Neural cell (in vitro differentiated cells): ENCODE measurements around the gene OR4S2.

ENCODE experiments used
- EZH2 ChIP-seq: fragments of 200-600, 300-800 bp; shearing (Covaris generic), sonication (generic); IDR thresholded peaks from 2 replicates; pipeline ENCODE4 v1.6.1; 2014; ENCODE audit warnings: antibody characterized with exemption, low read length, borderline replicate concordance, mild to moderate bottlenecking; ENCODE audit not compliant: insufficient read depth, poor library complexity, severe bottlenecking
- TAF1 ChIP-seq: IDR thresholded peaks from 2 replicates; pipeline ENCODE4 v1.6.1; 2012; ENCODE audit warnings: low read depth
- TF ChIP-seq, protein P1 (sequence below): fragments of 450-650 bp; IDR thresholded peaks from 2 replicates; pipeline ENCODE4 v1.5.1; 2014; ENCODE audit warnings: antibody characterized with exemption, mild to moderate bottlenecking, moderate library complexity; ENCODE audit not compliant: poor library complexity, severe bottlenecking

DNA sequence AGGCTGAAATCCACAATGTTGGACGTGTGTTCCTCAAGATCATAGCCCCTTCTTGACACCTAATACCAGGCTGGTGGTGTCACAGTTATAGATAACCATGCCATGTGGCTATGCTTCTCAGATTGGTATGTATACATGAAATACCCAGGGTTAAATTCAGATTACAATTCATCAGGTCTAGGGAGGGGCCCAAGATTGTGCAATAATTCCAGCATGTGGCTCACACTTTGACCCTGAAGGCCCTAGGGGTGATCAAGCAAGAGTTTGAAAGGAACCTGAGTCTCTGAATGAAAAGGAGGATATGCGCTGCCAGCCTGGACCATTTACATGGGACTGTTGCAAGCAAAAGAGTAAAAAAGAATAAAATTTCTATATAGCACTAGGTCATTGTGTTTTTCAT, 21.2 kb downstream of the OR4S2 start:
- TF ChIP-seq, protein P1, sequence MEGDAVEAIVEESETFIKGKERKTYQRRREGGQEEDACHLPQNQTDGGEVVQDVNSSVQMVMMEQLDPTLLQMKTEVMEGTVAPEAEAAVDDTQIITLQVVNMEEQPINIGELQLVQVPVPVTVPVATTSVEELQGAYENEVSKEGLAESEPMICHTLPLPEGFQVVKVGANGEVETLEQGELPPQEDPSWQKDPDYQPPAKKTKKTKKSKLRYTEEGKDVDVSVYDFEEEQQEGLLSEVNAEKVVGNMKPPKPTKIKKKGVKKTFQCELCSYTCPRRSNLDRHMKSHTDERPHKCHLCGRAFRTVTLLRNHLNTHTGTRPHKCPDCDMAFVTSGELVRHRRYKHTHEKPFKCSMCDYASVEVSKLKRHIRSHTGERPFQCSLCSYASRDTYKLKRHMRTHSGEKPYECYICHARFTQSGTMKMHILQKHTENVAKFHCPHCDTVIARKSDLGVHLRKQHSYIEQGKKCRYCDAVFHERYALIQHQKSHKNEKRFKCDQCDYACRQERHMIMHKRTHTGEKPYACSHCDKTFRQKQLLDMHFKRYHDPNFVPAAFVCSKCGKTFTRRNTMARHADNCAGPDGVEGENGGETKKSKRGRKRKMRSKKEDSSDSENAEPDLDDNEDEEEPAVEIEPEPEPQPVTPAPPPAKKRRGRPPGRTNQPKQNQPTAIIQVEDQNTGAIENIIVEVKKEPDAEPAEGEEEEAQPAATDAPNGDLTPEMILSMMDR = no peak
- TF ChIP-seq EZH2 (no peak), TAF1 (no peak)
